Measurements from ENCODE around the gene SMDT1. TPM values are rescaled to one million over a fixed set of nuclear protein-coding genes. Genes with fewer than 3 reads are reported as not detected.

SMDT1 gene
- total and polyA plus RNA-seq, 2 donors (not counting 3 experiments of a cell fraction or from before 2014, with no cell fraction given), result 61.2 to 74.2 TPM

DNA sequence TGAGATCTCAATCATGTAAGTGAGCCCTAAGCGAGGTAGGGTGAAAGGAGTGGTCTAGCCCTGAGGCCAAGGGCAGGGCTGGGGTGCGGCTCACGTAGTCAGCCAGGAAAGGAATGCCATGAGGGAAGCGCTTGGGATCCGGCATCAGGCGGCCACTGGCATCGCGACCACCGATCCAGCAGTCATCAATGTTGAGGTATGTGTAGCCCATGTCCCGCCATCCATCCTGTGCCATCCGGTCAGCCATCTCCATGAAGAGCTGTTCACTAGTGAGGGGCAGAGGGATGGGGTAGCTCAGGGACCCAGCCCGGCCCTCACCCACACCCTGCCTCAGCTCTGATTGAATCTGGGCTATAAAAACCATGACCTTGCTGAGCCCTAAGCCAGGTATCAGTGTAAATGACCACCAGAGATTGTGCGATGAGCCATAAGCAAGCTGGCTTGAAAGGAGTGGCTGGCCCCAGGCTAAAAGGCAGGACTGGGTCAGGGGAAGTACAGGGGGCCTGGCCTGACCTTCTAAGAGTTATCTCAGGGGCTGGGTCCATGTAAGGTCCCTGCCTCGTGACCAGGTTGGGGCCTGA, 11.7 kb upstream of the SMDT1 start:
- BruUV-seq (replicated peaks), result no TSS peak
- no peaks in the 10 kb centered on the region for H3K27me3 ChIP-seq (ENCODE audit: control insufficient read depth in 2 of 2, insufficient read depth in 2 of 2, low read length in 2 of 2)
- H3K9ac ChIP-seq (replicated peaks; ENCODE audit: extremely low read depth, insufficient read depth, low read length), result no peak overlapping the region
- no peak overlapping the region for H3K4me2 ChIP-seq (ENCODE audit: insufficient read depth, low read length)
- TF ChIP-seq POLR2AphosphoS5 (IDR thresholded peaks at IDR 0.05; ENCODE audit: insufficient read depth, low read depth, low read length) (no peak), FOS (IDR thresholded peaks at IDR 0.05; ENCODE audit: borderline replicate concordance, insufficient read depth, low read length) (no peak), JUN (IDR thresholded peaks at IDR 0.05; ENCODE audit: borderline replicate concordance, insufficient read depth, insufficient read length, low read depth) (no peak), MYC (IDR thresholded peaks at IDR 0.05; ENCODE audit: low read depth, low read length) (no peak)
- TF ChIP-seq, protein P1, sequence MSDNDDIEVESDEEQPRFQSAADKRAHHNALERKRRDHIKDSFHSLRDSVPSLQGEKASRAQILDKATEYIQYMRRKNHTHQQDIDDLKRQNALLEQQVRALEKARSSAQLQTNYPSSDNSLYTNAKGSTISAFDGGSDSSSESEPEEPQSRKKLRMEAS (IDR thresholded peaks at IDR 0.05; ENCODE audit: insufficient read depth, insufficient read length), result no peak
- FAIRE-seq (no peak), DNase-seq (ENCODE audit: low read depth, low spot score) (no peak)
- peaks cover 13% of the 10 kb centered on the region for H3K4me1 ChIP-seq (ENCODE audit: control insufficient read depth, extremely low read depth, insufficient read depth, low read length)
- H3K9me3 ChIP-seq (replicated peaks; ENCODE audit: control insufficient read depth, insufficient read depth, low read length), result no peaks in the 10 kb centered on the region
- no peaks in the 10 kb centered on the region for H4K20me1 ChIP-seq (replicated peaks; ENCODE audit: control insufficient read depth, extremely low read depth, insufficient read depth, low read length)
- no peak overlapping the region for H3K27ac ChIP-seq (ENCODE audit: insufficient read depth, low read depth, low read length)
- no peaks in the 10 kb centered on the region for H3K36me3 ChIP-seq (ENCODE audit: control insufficient read depth in 2 of 2, extremely low read depth in 1 of 2, insufficient read depth in 2 of 2, low read length in 2 of 2)
- ChIA-PET POLR2A (no interaction called here), CTCF (no interaction called here)
- H3K9me1 ChIP-seq (replicated peaks; ENCODE audit: control insufficient read depth, extremely low read depth, insufficient read depth, low read length), result no peaks in the 10 kb centered on the region
- intact Hi-C loops (cut with micrococcal nuclease) (no loop called here), dilution Hi-C loops (cut with MboI; ENCODE audit: extremely low pct_ligation_motif_present, low sequenced_read_pairs) (no loop called here)
- H3K4me3 ChIP-seq (replicated peaks in 1 of 3; ENCODE audit: insufficient read depth in 1 of 3, low read depth in 1 of 3, low read length in 3 of 3), result no peak overlapping the region
- H2AFZ ChIP-seq (ENCODE audit: low read depth, low read length), result no peak overlapping the region
- peaks cover 2% of the 10 kb centered on the region for H3K79me2 ChIP-seq (ENCODE audit: control insufficient read depth, insufficient read depth, low read length)

- POLR2A ChIA-PET, result no interaction called here
- Histone ChIP-seq H3K79me2 (ENCODE audit: control insufficient read depth, insufficient read depth, low read length) (peaks cover 2% of the 10 kb centered on the region), H3K27me3 (ENCODE audit: control insufficient read depth in 2 of 2, insufficient read depth in 2 of 2, low read length in 2 of 2) (no peaks in the 10 kb centered on the region), H3K4me2 (ENCODE audit: insufficient read depth, low read length) (no peak overlapping the region), H2AFZ (ENCODE audit: low read depth, low read length) (no peak overlapping the region), H3K36me3 (ENCODE audit: control insufficient read depth in 2 of 2, extremely low read depth in 1 of 2, insufficient read depth in 2 of 2, low read length in 2 of 2) (no peaks in the 10 kb centered on the region), H3K9me3 (replicated peaks; ENCODE audit: control insufficient read depth, insufficient read depth, low read length) (no peaks in the 10 kb centered on the region), H3K9me1 (replicated peaks; ENCODE audit: control insufficient read depth, extremely low read depth, insufficient read depth, low read length) (no peaks in the 10 kb centered on the region), H3K4me3 (replicated peaks in 1 of 3; ENCODE audit: insufficient read depth in 1 of 3, low read depth in 1 of 3, low read length in 3 of 3) (no peak overlapping the region), H3K9ac (replicated peaks; ENCODE audit: extremely low read depth, insufficient read depth, low read length) (no peak overlapping the region), H4K20me1 (replicated peaks; ENCODE audit: control insufficient read depth, extremely low read depth, insufficient read depth, low read length) (no peaks in the 10 kb centered on the region), H3K27ac (ENCODE audit: insufficient read depth, low read depth, low read length) (no peak overlapping the region), H3K4me1 (ENCODE audit: control insufficient read depth, extremely low read depth, insufficient read depth, low read length) (peaks cover 13% of the 10 kb centered on the region)
- dilution Hi-C loops (cut with MboI; ENCODE audit: extremely low pct_ligation_motif_present, low sequenced_read_pairs) (no loop called here), intact Hi-C loops (cut with micrococcal nuclease) (no loop called here)
- DNase-seq (ENCODE audit: low read depth, low spot score) (no peak), FAIRE-seq (no peak)
- TF ChIP-seq, protein P1 (IDR thresholded peaks at IDR 0.05; ENCODE audit: insufficient read depth, insufficient read length), result no peak
- no peak for TF ChIP-seq GATA2 (IDR thresholded peaks at IDR 0.05; ENCODE audit: insufficient read depth, insufficient read length, low read depth, low read length)
- no peak for TF ChIP-seq POLR2AphosphoS5 (IDR thresholded peaks at IDR 0.05; ENCODE audit: insufficient read depth, low read depth, low read length)
- no TSS peak for BruUV-seq (replicated peaks)
- CTCF ChIA-PET, result no interaction called here
Observed at GRCh38 chr22:42068291-42068690, 11.2 kb upstream of the SMDT1 start.
